Activated T-cell treated with anti-CD3 and anti-CD28 coated beads, Interleukin-2, amount 50 U/mL, for 72 hours (primary cell): ENCODE results near the gene DDI1. TPM values are rescaled to one million over a fixed set of nuclear protein-coding genes. Genes with fewer than 3 reads are reported as not detected.

ENCODE experiments used
- ATAC-seq, 2 donors: fragments of 150-1000 bp; cut with Tn5 transposase; replicated peaks in 1 of 2; 2 replicates each; pipeline ENCODE4 v1.10.0; 2021; ENCODE audit warnings: moderate library complexity in 2 of 2, mild to moderate bottlenecking in 1 of 2
- DNase-seq, 2 donors: peaks; one replicate each; pipeline ENCODE4 v3.0.0; 2021 to 2022; ENCODE audit warnings: mixed read lengths in 1 of 2
- H3K27ac Mint-ChIP-seq: one replicate; pipeline ENCODE4 v1.8.0; 2022; ENCODE audit warnings: mild to moderate bottlenecking, moderate library complexity, mixed read lengths
- H3K27me3 Mint-ChIP-seq: one replicate; pipeline ENCODE4 v1.8.0; 2022; ENCODE audit warnings: low read depth, mixed read lengths
- H3K36me3 Mint-ChIP-seq, 2 donors: one replicate each; pipeline ENCODE4 v1.8.0; 2022; ENCODE audit warnings: mixed read lengths in 2 of 2, mild to moderate bottlenecking in 1 of 2; ENCODE audit not compliant: insufficient read depth in 2 of 2
- H3K4me1 Mint-ChIP-seq: one replicate; pipeline ENCODE4 v1.8.0; 2022; ENCODE audit warnings: low read depth, mixed read lengths
- H3K4me3 Mint-ChIP-seq, 2 donors: one replicate each; pipeline ENCODE4 v1.8.0; 2022; ENCODE audit warnings: mild to moderate bottlenecking in 2 of 2, mixed read lengths in 2 of 2, moderate library complexity in 2 of 2
- H3K9me3 Mint-ChIP-seq, 2 donors: one replicate each; pipeline ENCODE4 v1.8.0; 2022; ENCODE audit warnings: mixed read lengths in 2 of 2
- total RNA-seq, 2 donors: library from RNA; stranded (reverse); gene quantifications; one replicate each; pipeline ENCODE4 v1.2.3, GENCODE V29; 2022

DDI1 gene
- not detected for total RNA-seq

DNA sequence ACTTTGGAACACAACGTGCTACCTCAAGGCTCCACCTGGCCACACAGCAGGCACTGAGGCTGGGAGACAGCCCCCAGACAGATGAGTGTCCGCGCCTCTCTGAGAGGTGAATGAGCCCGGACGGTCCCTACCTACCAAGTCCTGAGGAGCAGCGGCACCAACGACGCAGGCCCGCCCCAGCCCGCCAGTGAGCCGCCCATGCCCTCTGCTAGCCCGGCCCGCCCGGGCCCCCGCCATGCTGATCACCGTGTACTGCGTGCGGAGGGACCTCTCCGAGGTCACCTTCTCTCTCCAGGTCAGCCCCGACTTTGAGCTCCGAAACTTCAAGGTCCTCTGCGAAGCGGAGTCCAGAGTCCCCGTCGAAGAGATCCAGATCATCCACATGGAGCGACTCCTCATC lies at the start of gene DDI1:
DDI1 (plus strand) TSS at position 53 of the 400 bp plus-strand sequence; CDS start at position 236, 183 bp downstream.
- H3K4me3 Mint-ChIP-seq: no peak within 1 kb of the TSS
- H3K27me3 Mint-ChIP-seq: no peaks in the 10 kb centered on the region
- no peak for DNase-seq
- no peaks in the 10 kb centered on the region for H3K9me3 Mint-ChIP-seq
- ATAC-seq: no peak
- no peak within 1 kb of the TSS for H3K27ac Mint-ChIP-seq
- H3K4me1 Mint-ChIP-seq: no peaks in the 10 kb centered on the region
- H3K36me3 Mint-ChIP-seq: no peaks in the 10 kb centered on the region

DNA sequence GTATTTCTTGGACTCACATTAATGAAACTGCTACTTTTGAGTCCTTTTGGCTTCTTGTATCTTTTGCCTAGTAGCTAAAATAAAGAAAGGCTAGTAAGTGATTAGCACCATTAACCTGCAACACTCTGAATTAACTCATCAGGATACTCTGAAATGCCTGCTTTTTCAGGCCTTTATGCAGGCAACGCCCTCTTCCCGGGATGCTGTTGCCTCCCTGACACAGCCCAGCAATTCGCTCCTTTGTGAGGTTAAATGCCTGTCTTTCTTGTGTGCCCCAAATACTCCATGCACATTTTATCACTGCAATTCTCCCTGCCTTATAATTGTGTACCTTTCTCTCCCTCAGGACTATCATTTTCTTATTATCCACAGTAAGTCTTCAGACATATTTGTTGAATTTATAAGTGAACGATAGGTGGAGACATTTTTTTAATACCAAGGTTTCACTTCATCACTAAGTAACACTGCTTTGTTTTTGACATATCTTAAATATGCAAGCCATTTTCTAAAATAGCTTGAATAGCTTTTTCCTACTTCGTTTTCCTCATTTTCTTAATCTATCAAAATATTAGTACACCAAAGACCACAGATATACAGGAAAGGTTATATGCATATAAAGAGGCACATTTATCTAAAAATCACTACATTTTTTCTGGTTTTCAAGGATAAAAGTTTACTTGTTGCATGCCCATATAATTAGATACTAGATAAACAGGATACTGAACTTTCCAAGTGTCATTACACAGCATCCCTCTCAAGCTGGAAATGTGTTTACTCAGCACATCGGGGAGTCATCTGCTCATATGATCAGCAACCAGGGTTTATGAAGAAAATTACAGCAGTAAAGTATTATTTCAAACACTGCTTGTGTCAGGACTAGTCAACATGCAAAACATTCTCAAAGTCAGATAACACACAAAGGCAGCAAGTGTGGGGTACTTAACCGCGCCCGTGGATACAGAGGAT lies 48.5 kb upstream of the DDI1 start:
- ATAC-seq (no peak), DNase-seq (no peak)
- Mint-ChIP-seq H3K9me3 (peaks cover 0 to 4% of the 10 kb centered on the region in 2 donors), H3K4me3 (no peak overlapping the region), H3K27ac (no peak overlapping the region), H3K4me1 (no peaks in the 10 kb centered on the region), H3K27me3 (no peaks in the 10 kb centered on the region), H3K36me3 (peaks cover 0 to 1% of the 10 kb centered on the region in 2 donors)

DNA sequence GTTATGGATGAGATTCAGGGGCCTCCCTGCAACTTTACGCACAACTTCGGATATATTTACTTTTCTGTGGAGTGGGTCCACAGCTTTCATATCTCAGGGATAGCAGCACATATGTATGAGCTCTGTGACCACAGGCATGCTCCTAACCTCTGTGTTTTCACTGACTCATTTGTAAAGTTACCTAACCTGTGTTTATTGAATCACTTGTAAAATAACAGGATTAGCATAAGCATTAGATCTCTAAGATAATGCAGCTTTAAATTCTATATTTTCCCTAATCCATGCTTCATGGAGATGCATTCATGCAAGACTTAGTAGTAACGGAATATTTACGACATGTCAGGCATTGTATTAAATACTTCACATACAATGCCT lies 47.9 kb upstream of the DDI1 start:
- Mint-ChIP-seq H3K27me3 (no peaks in the 10 kb centered on the region), H3K27ac (no peak overlapping the region), H3K4me1 (no peaks in the 10 kb centered on the region), H3K4me3 (no peak overlapping the region), H3K36me3 (peaks cover 0 to 1% of the 10 kb centered on the region in 2 donors), H3K9me3 (peaks cover 0 to 4% of the 10 kb centered on the region in 2 donors)
- ATAC-seq (no peak), DNase-seq (no peak)

DNA sequence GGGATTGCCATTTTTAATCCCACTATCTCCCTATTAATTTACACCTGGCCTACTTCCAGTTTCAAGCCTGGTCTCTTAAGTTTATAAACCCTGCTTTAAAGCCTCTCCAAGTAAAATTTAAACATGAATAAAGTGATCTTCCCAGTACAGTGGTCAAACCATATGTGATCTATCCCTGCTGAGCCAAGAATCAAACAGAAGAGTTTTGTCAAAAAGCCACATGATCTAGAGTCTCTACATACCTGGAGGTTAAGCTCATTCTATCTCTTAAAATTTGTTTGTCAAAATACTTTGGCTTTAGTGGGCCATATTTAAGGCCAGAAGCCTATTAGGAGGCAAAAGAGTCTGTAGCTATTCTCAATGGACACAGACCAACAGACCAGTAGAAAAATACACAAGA lies 42.9 kb upstream of the DDI1 start:
- Mint-ChIP-seq H3K36me3 (no peaks in the 10 kb centered on the region), H3K27me3 (no peaks in the 10 kb centered on the region), H3K27ac (no peak overlapping the region), H3K9me3 (no peaks in the 10 kb centered on the region), H3K4me3 (no peak overlapping the region), H3K4me1 (no peaks in the 10 kb centered on the region)
- no peak for ATAC-seq
- DNase-seq: no peak

DNA sequence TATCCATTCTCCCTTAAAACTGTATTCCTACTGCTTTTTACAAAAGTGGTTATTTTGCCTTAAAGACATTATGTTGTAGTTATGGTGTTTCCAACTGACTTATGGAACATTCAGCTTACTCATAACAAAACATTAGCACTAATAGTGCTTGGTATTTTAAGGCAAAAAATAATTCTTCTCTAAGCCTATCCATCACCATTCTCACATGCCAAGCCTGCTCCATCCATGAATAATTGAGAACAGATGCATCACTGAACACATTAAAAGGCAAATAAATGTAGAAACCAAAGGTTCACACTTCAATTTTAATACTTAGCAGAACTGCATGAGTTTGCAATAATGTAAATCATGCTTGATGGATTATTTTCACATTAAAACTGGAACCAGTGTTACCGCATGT lies 42.3 kb upstream of the DDI1 start:
- ATAC-seq (no peak), DNase-seq (no peak)
- H3K9me3 Mint-ChIP-seq: no peaks in the 10 kb centered on the region

DNA sequence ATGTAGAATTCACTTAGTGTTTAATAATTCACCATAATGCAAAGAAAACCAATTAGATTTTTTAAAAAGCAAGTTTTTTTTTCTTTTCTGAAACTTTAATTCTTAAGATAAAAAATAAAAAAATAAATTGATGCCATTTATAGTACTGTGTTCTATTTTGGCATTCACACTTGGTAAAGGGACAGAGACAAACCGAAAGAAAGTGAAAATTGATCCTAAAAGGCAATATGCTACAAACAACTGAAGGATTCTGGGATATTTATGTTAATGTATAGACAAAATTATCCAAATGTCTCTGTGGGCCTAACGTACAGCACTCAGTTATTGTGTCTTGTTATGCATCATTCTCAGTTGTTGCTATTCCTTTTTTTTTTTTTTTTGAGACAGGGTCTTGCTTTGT lies 41.9 kb upstream of the DDI1 start:
- DNase-seq: no peak
- Mint-ChIP-seq H3K27me3 (no peaks in the 10 kb centered on the region), H3K36me3 (no peaks in the 10 kb centered on the region), H3K9me3 (no peaks in the 10 kb centered on the region), H3K4me3 (no peak overlapping the region), H3K4me1 (no peaks in the 10 kb centered on the region), H3K27ac (no peak overlapping the region)
- ATAC-seq: no peak

More for the DNA sequence above, 42.3 kb upstream of the DDI1 start:
- Mint-ChIP-seq H3K27ac (no peak overlapping the region), H3K4me1 (no peaks in the 10 kb centered on the region), H3K36me3 (no peaks in the 10 kb centered on the region), H3K4me3 (no peak overlapping the region), H3K27me3 (no peaks in the 10 kb centered on the region)

DNA sequence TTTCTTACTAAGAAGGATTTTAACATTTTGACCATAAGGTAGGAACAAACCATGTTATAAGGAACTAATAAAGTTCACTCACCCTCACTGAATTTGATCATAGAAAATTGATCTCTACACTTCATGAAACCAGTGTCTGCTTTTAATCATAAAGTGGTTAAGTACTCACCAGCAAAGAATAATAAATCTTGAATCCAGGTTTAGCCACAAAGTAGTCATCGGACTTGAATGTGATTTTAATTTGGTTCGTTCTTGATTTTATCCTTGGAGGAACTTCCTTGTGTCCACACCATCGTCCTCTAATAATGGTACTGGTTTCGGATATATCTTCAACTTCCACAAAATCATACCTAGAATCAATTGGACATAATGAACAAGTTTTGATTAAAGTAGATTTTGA lies 40.5 kb upstream of the DDI1 start:
- Mint-ChIP-seq H3K36me3 (no peaks in the 10 kb centered on the region), H3K27me3 (no peaks in the 10 kb centered on the region), H3K4me3 (no peak overlapping the region), H3K9me3 (no peaks in the 10 kb centered on the region), H3K4me1 (no peaks in the 10 kb centered on the region), H3K27ac (no peak overlapping the region)
- no peak for DNase-seq
- ATAC-seq: no peak

DNA sequence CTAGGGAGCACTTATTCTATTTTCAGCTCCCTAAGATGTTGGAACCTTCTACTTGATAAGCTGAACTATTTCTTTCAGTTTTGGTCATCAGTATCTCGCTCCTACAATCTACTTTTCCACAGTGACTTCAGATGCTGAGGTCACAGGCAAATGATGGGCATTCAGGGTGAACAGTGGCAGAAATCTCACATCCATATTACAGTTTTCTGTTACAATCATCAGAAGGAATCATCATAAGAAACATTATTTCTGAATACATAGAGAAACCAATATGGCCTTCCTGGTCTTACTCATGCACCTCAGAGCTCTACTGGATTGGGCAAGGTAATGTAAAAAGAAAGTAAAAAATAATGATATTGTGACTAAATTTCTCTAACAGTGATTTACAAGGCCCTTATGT lies 39.4 kb upstream of the DDI1 start:
- H3K4me3 Mint-ChIP-seq: no peak overlapping the region
- no peaks in the 10 kb centered on the region for H3K36me3 Mint-ChIP-seq
- no peaks in the 10 kb centered on the region for H3K27me3 Mint-ChIP-seq
- H3K27ac Mint-ChIP-seq: no peak overlapping the region
- no peaks in the 10 kb centered on the region for H3K9me3 Mint-ChIP-seq
- DNase-seq (no peak), ATAC-seq (no peak)
- H3K4me1 Mint-ChIP-seq: no peaks in the 10 kb centered on the region

DNA sequence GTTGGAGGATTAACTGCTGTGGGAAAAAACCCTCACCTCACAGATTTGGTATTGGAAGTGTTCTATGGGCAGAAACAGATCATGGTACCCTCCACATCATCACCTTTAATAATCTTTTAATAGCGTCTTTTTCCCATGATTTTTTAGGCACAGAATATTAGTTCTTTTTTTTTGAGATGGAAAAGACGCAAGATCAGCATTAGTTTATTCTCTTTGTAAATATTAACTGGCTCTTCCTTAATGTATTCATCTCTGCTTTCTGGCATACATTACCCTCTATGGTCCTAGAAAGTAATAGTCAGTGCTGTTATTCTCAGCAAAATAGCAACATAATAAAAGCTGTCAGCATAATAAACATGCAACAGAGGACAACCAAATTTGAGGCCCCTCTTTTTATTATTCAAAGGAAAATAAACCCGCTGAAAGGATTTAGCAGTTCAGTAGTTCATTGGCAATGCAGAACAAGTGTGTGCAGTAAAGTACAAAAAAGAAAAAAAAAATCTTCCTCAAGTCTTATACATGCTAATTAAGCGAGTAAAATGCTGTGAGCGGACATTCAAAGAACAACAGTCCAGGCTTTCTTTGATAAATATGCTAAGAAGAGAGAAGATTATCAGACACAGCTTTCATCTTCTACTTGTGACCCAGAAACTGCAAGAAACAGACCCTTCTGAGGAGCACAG lies 37.5 kb upstream of the DDI1 start:
- Mint-ChIP-seq H3K4me3 (no peak overlapping the region), H3K27me3 (no peaks in the 10 kb centered on the region), H3K9me3 (no peaks in the 10 kb centered on the region), H3K4me1 (no peaks in the 10 kb centered on the region), H3K27ac (no peak overlapping the region), H3K36me3 (no peaks in the 10 kb centered on the region)
- ATAC-seq (no peak), DNase-seq (no peak)

DNA sequence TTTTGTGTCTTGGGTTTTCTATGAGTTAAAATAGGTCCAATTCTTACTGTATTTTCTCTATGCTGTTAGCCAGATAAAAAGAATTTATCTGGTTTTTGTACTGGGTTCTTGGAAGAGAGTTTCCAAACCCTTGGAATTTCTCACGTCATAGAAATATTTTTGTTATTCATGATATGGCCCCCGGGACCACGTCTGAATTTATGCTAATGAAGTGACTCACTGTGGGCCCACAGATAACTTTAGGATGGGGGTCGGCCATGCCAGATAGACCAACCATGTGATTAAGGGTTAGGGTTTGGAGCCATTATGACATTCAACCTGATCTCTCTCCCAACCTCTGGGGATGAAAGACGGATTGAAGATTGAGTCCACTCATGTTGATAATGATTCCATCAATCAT lies 35.6 kb upstream of the DDI1 start:
- ATAC-seq (no peak), DNase-seq (no peak)
- Mint-ChIP-seq H3K27ac (no peak overlapping the region), H3K4me1 (no peaks in the 10 kb centered on the region), H3K4me3 (no peak overlapping the region), H3K27me3 (no peaks in the 10 kb centered on the region), H3K9me3 (no peaks in the 10 kb centered on the region), H3K36me3 (no peaks in the 10 kb centered on the region)

DNA sequence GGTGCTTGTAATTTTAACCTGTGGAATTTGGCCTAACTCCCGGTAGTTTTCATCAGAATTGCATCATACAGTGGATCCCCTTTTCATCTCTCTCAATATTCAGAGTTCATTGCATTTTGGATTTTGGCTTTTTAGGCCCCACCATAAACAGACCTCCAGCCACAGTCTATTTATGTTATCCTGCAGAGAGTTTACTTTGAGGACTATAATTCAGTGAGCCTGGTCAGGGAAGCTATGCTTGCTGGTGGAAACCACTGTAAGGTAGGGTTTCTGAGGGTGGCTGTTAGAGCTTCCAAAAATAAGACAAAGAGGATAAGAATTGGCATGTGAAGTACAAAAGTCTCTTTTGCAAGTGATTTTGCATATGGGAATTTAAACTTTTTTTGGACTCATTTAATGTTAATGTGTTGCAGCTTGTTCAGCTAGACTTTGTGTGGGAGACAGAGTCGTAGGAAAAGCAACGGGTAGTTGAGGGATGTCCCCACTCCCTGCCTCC lies 34.8 kb upstream of the DDI1 start:
- H3K4me1 Mint-ChIP-seq: no peaks in the 10 kb centered on the region
- DNase-seq (no peak), ATAC-seq (no peak)
- H3K27ac Mint-ChIP-seq: no peak overlapping the region
- no peaks in the 10 kb centered on the region for H3K36me3 Mint-ChIP-seq
- H3K4me3 Mint-ChIP-seq: no peak overlapping the region
- H3K27me3 Mint-ChIP-seq: no peaks in the 10 kb centered on the region
- H3K9me3 Mint-ChIP-seq: no peaks in the 10 kb centered on the region

DNA sequence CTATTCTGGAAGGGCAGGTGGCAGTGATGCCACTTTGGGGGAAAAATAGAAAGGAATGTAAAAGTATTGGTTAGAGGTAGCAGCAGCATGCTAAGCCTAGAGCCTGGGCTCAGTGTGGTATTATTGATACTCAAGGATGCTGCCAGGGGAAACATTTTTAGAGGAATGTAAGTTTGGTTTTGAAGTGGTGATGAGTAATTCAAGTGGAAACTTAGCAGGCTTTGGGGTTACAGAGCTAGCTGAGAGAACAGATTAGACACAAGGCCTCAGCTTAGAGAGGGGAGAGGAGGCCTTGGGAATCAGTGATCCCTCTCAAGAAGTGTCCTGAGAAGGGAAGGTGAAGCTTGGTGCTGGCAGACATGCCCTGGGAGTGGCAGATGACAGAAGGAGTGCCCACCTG lies 32.9 kb upstream of the DDI1 start:
- Mint-ChIP-seq H3K36me3 (no peaks in the 10 kb centered on the region), H3K9me3 (no peaks in the 10 kb centered on the region), H3K4me1 (no peaks in the 10 kb centered on the region), H3K27ac (no peak overlapping the region), H3K4me3 (no peak overlapping the region), H3K27me3 (no peaks in the 10 kb centered on the region)
- ATAC-seq: no peak
- no peak for DNase-seq

DNA sequence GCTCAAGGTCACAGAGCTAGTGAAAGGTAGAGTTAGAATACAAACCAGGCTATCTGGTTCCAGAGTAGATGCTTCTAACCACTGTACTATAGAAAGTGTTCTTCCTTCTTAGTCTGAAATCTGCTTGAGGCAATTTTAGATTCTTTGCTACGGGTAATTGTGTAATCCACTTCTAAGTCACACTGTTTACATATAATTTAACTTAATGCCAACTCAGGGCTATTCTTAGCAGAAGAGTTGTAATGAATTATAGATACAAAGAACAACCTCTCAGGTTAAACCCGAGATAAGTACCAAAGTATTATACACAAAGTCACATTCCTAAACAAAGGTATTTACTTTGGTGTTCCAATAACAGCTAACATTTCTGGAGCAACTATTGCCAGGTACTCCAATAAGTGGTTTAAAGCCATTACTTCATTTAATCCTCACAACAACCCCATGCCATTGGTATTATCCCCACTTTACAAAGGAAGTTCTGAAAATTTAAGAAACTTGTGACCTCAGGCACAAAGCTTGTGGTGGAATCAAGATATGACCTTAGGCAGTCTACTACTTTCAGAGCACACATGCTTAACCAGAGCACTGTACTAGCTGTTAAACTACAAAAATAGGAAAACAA lies 31.1 kb upstream of the DDI1 start:
- Mint-ChIP-seq H3K27ac (no peak overlapping the region), H3K4me3 (no peak overlapping the region), H3K27me3 (no peaks in the 10 kb centered on the region), H3K4me1 (no peaks in the 10 kb centered on the region), H3K9me3 (no peaks in the 10 kb centered on the region), H3K36me3 (peaks cover 0 to 2% of the 10 kb centered on the region in 2 donors)
- no peak for ATAC-seq
- DNase-seq: no peak
